SU-DHL-6 (cell line): Measurements from ENCODE around the gene SLC4A5.

Experiments used
- EZH2phosphoT487 ChIP-seq: fragments of 200-600 bp; sonication (generic), shearing (Covaris generic); conservative IDR thresholded peaks from 2 replicates; pipeline ENCODE4 v1.6.1; 2018; ENCODE audit warnings: mild to moderate bottlenecking, antibody characterized with exemption, low read length, moderate library complexity, mixed read lengths
- TF ChIP-seq, protein P1 (sequence below): fragments of 200-600 bp; sonication (generic); IDR thresholded peaks from one replicate; pipeline ENCODE4 v1.5.1; 2017; ENCODE audit warnings: antibody characterized with exemption, mild to moderate bottlenecking, low read length, moderate library complexity; ENCODE audit not compliant: insufficient read depth, poor library complexity, severe bottlenecking

DNA sequence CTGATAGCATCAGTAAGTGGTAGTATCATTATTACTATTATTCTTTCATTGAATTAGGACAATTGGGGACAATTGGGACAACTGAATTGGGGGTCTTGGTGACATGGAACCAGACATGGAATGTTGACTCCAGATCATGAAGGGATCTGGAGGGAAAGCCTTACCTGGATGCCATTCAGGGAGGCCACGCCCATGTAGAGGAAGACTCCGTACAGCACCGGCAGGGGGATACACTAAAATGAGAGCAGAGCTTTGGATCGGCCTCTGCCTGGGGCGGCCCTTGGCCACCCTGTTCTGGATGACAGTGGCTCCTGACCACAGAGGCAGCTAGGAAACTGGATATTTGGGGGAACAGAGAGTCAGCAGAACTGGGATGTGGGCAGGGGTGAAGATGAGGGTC is 115.6 kb downstream of the SLC4A5 start:
- TF ChIP-seq, protein P1, sequence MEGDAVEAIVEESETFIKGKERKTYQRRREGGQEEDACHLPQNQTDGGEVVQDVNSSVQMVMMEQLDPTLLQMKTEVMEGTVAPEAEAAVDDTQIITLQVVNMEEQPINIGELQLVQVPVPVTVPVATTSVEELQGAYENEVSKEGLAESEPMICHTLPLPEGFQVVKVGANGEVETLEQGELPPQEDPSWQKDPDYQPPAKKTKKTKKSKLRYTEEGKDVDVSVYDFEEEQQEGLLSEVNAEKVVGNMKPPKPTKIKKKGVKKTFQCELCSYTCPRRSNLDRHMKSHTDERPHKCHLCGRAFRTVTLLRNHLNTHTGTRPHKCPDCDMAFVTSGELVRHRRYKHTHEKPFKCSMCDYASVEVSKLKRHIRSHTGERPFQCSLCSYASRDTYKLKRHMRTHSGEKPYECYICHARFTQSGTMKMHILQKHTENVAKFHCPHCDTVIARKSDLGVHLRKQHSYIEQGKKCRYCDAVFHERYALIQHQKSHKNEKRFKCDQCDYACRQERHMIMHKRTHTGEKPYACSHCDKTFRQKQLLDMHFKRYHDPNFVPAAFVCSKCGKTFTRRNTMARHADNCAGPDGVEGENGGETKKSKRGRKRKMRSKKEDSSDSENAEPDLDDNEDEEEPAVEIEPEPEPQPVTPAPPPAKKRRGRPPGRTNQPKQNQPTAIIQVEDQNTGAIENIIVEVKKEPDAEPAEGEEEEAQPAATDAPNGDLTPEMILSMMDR, result no peak
- TF ChIP-seq EZH2phosphoT487, result no peak
